Esophagus squamous epithelium (tissue), 4 donors: Measurements from ENCODE around the gene PRKACB.

Experiments used
- POLR2A ChIP-seq, 4 donors: fragments of 450-650 bp; IDR thresholded peaks; one replicate each; pipeline ENCODE4 v1.6.1; 2017; ENCODE audit warnings: antibody characterized with exemption in 4 of 4, mild to moderate bottlenecking in 4 of 4, moderate library complexity in 3 of 4
- TF ChIP-seq, protein P1 (sequence below), 6 experiments: fragments of 450-650 bp in 4 of 6; fragments of 200-600 bp in 2 of 6; sonication (generic) in 2 of 6; IDR thresholded peaks; one replicate each; pipeline ENCODE4 v1.5.1; 2016 to 2019; ENCODE audit warnings: antibody characterized with exemption in 6 of 6, mild to moderate bottlenecking in 4 of 6, moderate library complexity in 4 of 6

DNA sequence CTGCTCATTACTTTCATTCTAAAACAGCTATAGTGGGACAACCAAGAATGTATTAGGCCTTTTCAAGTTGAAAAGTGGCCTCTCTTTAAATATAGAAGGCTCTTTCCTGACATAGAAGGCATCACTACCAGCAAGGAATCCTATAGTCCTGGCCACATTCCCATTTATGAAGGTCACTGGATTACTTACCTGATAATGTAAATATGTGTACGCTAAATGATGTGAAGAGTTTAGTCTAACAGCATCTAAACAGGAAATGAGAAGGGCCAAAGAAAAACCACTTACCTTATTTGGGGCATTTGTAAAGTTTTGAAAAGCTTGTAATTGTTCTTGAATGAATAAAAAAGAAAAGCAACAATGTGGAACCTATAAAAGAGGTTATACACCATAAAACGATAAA lies 24.7 kb downstream of the PRKACB start:
- no peak for TF ChIP-seq POLR2A (IDR thresholded peaks at IDR 0.05)
- TF ChIP-seq, protein P1, sequence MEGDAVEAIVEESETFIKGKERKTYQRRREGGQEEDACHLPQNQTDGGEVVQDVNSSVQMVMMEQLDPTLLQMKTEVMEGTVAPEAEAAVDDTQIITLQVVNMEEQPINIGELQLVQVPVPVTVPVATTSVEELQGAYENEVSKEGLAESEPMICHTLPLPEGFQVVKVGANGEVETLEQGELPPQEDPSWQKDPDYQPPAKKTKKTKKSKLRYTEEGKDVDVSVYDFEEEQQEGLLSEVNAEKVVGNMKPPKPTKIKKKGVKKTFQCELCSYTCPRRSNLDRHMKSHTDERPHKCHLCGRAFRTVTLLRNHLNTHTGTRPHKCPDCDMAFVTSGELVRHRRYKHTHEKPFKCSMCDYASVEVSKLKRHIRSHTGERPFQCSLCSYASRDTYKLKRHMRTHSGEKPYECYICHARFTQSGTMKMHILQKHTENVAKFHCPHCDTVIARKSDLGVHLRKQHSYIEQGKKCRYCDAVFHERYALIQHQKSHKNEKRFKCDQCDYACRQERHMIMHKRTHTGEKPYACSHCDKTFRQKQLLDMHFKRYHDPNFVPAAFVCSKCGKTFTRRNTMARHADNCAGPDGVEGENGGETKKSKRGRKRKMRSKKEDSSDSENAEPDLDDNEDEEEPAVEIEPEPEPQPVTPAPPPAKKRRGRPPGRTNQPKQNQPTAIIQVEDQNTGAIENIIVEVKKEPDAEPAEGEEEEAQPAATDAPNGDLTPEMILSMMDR (IDR thresholded peaks at IDR 0.05): no peak
